ENCODE data around the gene ABLIM1.

ABLIM1 gene

GRCh38 chr10:114604357-114605130 lies 53.5 kb downstream of the ABLIM1 start:
- Mint-ChIP-seq H3K27ac (no peak overlapping the region), H3K27me3 (no peaks in the 10 kb centered on the region), H3K9me3 (no peaks in the 10 kb centered on the region), H3K36me3 (no peaks in the 10 kb centered on the region), H3K4me1 (no peaks in the 10 kb centered on the region), H3K4me3 (no peak overlapping the region)
- no peak for ATAC-seq

GRCh38 chr10:114603948-114604347 lies 54.1 kb downstream of the ABLIM1 start:
- Mint-ChIP-seq H3K36me3 (no peaks in the 10 kb centered on the region), H3K27me3 (no peaks in the 10 kb centered on the region), H3K27ac (no peak overlapping the region), H3K9me3 (no peaks in the 10 kb centered on the region), H3K4me3 (no peak overlapping the region), H3K4me1 (no peaks in the 10 kb centered on the region)
- no peak for ATAC-seq

- ATAC-seq, result no peak
- H3K4me3 Mint-ChIP-seq, result no peak overlapping the region
- H3K4me1 Mint-ChIP-seq, result no peaks in the 10 kb centered on the region
- H3K27me3 Mint-ChIP-seq, result no peaks in the 10 kb centered on the region
- no peak overlapping the region for H3K27ac Mint-ChIP-seq
- H3K9me3 Mint-ChIP-seq, result no peaks in the 10 kb centered on the region
- no peaks in the 10 kb centered on the region for H3K36me3 Mint-ChIP-seq
These were observed 54.8 kb downstream of the ABLIM1 start for GRCh38 chr10:114603303-114603702.

- Mint-ChIP-seq H3K27ac (no peak overlapping the region), H3K9me3 (no peaks in the 10 kb centered on the region), H3K36me3 (no peaks in the 10 kb centered on the region), H3K4me1 (no peaks in the 10 kb centered on the region), H3K27me3 (peaks cover 12% of the 10 kb centered on the region), H3K4me3 (no peak overlapping the region)
- ATAC-seq, result no peak
These were observed 58.0 kb downstream of the ABLIM1 start for GRCh38 chr10:114600057-114600456.

GRCh38 chr10:114596793-114597192 lies 61.3 kb downstream of the ABLIM1 start:
- no peak overlapping the region for H3K4me3 Mint-ChIP-seq
- peaks cover 7% of the 10 kb centered on the region for H3K9me3 Mint-ChIP-seq
- no peaks in the 10 kb centered on the region for H3K4me1 Mint-ChIP-seq
- H3K27me3 Mint-ChIP-seq, result peaks cover 25% of the 10 kb centered on the region
- H3K36me3 Mint-ChIP-seq, result no peaks in the 10 kb centered on the region
- ATAC-seq, result no peak
- H3K27ac Mint-ChIP-seq, result no peak overlapping the region

GRCh38 chr10:114593816-114594468 lies 64.1 kb downstream of the ABLIM1 start:
- H3K36me3 Mint-ChIP-seq, result no peaks in the 10 kb centered on the region
- peaks cover 26% of the 10 kb centered on the region for H3K27me3 Mint-ChIP-seq
- no peak overlapping the region for H3K4me3 Mint-ChIP-seq
- ATAC-seq, result no peak
- H3K9me3 Mint-ChIP-seq, result peaks cover 7% of the 10 kb centered on the region
- H3K27ac Mint-ChIP-seq, result no peak overlapping the region
- H3K4me1 Mint-ChIP-seq, result no peaks in the 10 kb centered on the region

GRCh38 chr10:114593240-114593792 lies 64.8 kb downstream of the ABLIM1 start:
- Mint-ChIP-seq H3K4me3 (no peak overlapping the region), H3K9me3 (peaks cover 7% of the 10 kb centered on the region), H3K36me3 (no peaks in the 10 kb centered on the region), H3K27ac (no peak overlapping the region), H3K4me1 (no peaks in the 10 kb centered on the region), H3K27me3 (peaks cover 26% of the 10 kb centered on the region)
- ATAC-seq, result no peak

- H3K4me3 Mint-ChIP-seq, result no peak overlapping the region
- ATAC-seq, result no peak
- no peaks in the 10 kb centered on the region for H3K4me1 Mint-ChIP-seq
- peaks cover 14% of the 10 kb centered on the region for H3K27me3 Mint-ChIP-seq
- no peaks in the 10 kb centered on the region for H3K36me3 Mint-ChIP-seq
- H3K9me3 Mint-ChIP-seq, result peaks cover 7% of the 10 kb centered on the region
- no peak overlapping the region for H3K27ac Mint-ChIP-seq
These were observed 67.1 kb downstream of the ABLIM1 start for GRCh38 chr10:114590993-114591392.

GRCh38 chr10:114584419-114584818 lies 73.7 kb downstream of the ABLIM1 start:
- no peak overlapping the region for H3K27ac Mint-ChIP-seq
- H3K4me1 Mint-ChIP-seq, result no peaks in the 10 kb centered on the region
- no peaks in the 10 kb centered on the region for H3K27me3 Mint-ChIP-seq
- no peaks in the 10 kb centered on the region for H3K9me3 Mint-ChIP-seq
- H3K36me3 Mint-ChIP-seq, result no peaks in the 10 kb centered on the region
- no peak for ATAC-seq
- H3K4me3 Mint-ChIP-seq, result no peak overlapping the region

- no peak overlapping the region for H3K27ac Mint-ChIP-seq
- H3K4me3 Mint-ChIP-seq, result no peak overlapping the region
- H3K9me3 Mint-ChIP-seq, result no peaks in the 10 kb centered on the region
- H3K27me3 Mint-ChIP-seq, result peaks cover 15% of the 10 kb centered on the region
- H3K4me1 Mint-ChIP-seq, result no peaks in the 10 kb centered on the region
- H3K36me3 Mint-ChIP-seq, result no peaks in the 10 kb centered on the region
- no peak for ATAC-seq
These were observed 77.0 kb downstream of the ABLIM1 start for GRCh38 chr10:114581071-114581470.

GRCh38 chr10:114577133-114577532 lies 80.9 kb downstream of the ABLIM1 start:
- Mint-ChIP-seq H3K4me1 (no peaks in the 10 kb centered on the region), H3K27me3 (peaks cover 15% of the 10 kb centered on the region), H3K36me3 (no peaks in the 10 kb centered on the region), H3K27ac (no peak overlapping the region), H3K9me3 (no peaks in the 10 kb centered on the region), H3K4me3 (no peak overlapping the region)
- no peak for ATAC-seq

- no peak overlapping the region for H3K4me3 Mint-ChIP-seq
These were observed 81.4 kb downstream of the ABLIM1 start for GRCh38 chr10:114576716-114577115.

GRCh38 chr10:114576132-114576487 lies 82.0 kb downstream of the ABLIM1 start:
- no peaks in the 10 kb centered on the region for H3K36me3 Mint-ChIP-seq
- ATAC-seq, result no peak
- peaks cover 15% of the 10 kb centered on the region for H3K27me3 Mint-ChIP-seq
- H3K27ac Mint-ChIP-seq, result no peak overlapping the region
- H3K9me3 Mint-ChIP-seq, result no peaks in the 10 kb centered on the region
- no peak overlapping the region for H3K4me3 Mint-ChIP-seq
- no peaks in the 10 kb centered on the region for H3K4me1 Mint-ChIP-seq

More at GRCh38 chr10:114576716-114577115, 81.4 kb downstream of the ABLIM1 start:
- peaks cover 15% of the 10 kb centered on the region for H3K27me3 Mint-ChIP-seq
- no peak for ATAC-seq
- H3K36me3 Mint-ChIP-seq, result no peaks in the 10 kb centered on the region
- no peaks in the 10 kb centered on the region for H3K9me3 Mint-ChIP-seq
- no peaks in the 10 kb centered on the region for H3K4me1 Mint-ChIP-seq
- H3K27ac Mint-ChIP-seq, result no peak overlapping the region

- no peaks in the 10 kb centered on the region for H3K4me1 Mint-ChIP-seq
- H3K27ac Mint-ChIP-seq, result no peak overlapping the region
- H3K36me3 Mint-ChIP-seq, result no peaks in the 10 kb centered on the region
- H3K27me3 Mint-ChIP-seq, result peaks cover 15% of the 10 kb centered on the region
- no peak for ATAC-seq
- no peaks in the 10 kb centered on the region for H3K9me3 Mint-ChIP-seq
- no peak overlapping the region for H3K4me3 Mint-ChIP-seq
These were observed 82.5 kb downstream of the ABLIM1 start for GRCh38 chr10:114575417-114576131.

- H3K27ac Mint-ChIP-seq, result no peak overlapping the region
- peaks cover 10% of the 10 kb centered on the region for H3K27me3 Mint-ChIP-seq
- H3K4me3 Mint-ChIP-seq, result no peak overlapping the region
- no peaks in the 10 kb centered on the region for H3K9me3 Mint-ChIP-seq
- ATAC-seq, result no peak
- H3K4me1 Mint-ChIP-seq, result no peaks in the 10 kb centered on the region
- H3K36me3 Mint-ChIP-seq, result no peaks in the 10 kb centered on the region
These were observed 84.6 kb downstream of the ABLIM1 start for GRCh38 chr10:114573330-114574045.

All from stimulated activated memory B cell treated with anti-CD40 and anti-IgM and Interleukin-4, amounts not matched to agents 10 μg/mL and 1 μg/mL and 100 μg/mL, for 72 hours (primary cell).